Measurements from ENCODE around the gene STK11.

STK11 gene

DNA sequence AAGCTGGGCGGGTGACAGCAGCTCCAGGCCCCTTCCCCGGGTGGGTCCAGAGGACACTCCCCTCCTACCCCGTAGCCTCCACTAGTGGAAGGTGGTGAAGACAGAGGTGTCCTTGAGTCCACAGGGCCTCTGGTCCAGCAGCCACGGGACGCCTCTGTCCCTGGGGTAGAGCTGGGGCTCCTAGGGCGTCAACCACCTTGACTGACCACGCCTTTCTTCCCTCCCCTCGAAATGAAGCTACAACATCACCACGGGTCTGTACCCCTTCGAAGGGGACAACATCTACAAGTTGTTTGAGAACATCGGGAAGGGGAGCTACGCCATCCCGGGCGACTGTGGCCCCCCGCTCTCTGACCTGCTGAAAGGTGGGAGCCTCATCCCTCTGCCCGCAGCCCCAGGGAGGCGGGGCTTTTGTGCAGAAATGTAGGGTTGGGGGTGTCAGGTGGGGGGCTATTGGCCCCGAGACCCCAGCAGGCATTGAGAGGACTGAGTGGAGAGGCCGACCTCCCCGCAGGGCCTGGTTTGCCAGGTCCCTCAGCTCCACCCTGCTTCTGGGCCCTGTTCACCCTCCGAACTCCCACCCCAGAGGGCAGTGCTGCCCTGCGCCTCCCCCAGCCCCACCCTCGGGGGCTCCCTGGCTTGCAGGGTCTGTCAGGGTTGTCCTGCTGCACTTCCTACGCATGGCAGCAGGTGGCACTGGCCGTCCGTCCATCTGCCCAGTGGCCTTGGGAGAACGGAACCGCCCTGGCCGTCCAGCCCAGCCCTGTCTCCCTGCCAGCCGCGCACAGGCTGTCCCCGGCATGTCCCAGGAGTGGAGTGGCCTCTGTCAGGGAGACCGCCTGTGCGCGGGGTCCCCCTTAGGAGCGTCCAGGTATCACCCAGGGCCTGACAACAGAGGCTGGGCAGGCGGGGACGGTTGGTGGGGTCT, 15.7 kb downstream of the STK11 start:
- no CpG with 5 or more reads among the region's 38 CpGs for WGBS (ENCODE audit: insufficient coverage, insufficient read length)
- DNase-seq (ENCODE audit: low read depth, low spot score), result no peak
- peaks cover 10% of the 10 kb centered on the region; the same call in 1 of the 2 replicates for H3K36me3 ChIP-seq (ENCODE audit: control insufficient read depth, insufficient read depth, low read length)

DNA sequence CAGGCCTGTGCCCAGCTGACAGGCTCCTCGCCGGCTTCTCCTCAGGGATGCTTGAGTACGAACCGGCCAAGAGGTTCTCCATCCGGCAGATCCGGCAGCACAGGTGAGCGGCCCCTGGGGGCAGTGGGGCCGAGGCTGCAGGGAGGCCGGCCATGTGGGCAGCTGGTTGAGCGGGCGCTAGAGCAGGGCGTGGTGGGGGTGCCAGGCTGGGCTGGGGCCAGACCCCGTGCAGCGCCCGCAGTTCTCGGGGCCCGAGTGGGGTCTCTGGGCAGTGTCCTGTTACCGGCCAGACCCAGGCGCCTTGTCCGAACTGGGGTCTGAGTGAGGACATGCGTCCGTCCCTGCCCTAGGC, 16.3 kb downstream of the STK11 start:
- Histone ChIP-seq H3K4me1 (ENCODE audit: control insufficient read depth, insufficient read depth, low read length) (no peaks in the 10 kb centered on the region), H3K4me3 (ENCODE audit: low read length) (no peak overlapping the region), H3K9me3 (ENCODE audit: control insufficient read depth, insufficient read depth, low read length) (no peaks in the 10 kb centered on the region), H3K27me3 (ENCODE audit: control insufficient read depth, insufficient read depth, low read length) (no peaks in the 10 kb centered on the region), H3K27ac (ENCODE audit: low read length) (no peak overlapping the region), H3K36me3 (ENCODE audit: control insufficient read depth, insufficient read depth, low read length) (peaks cover 15% of the 10 kb centered on the region)
- no CpG with 5 or more reads among the region's 22 CpGs for WGBS (ENCODE audit: insufficient coverage, insufficient read length)
- DNase-seq (ENCODE audit: low read depth, low spot score), result no peak

More for the DNA sequence above, 15.7 kb downstream of the STK11 start:
- Histone ChIP-seq H3K9me3 (ENCODE audit: control insufficient read depth, insufficient read depth, low read length) (no peaks in the 10 kb centered on the region), H3K4me1 (ENCODE audit: control insufficient read depth, insufficient read depth, low read length) (no peaks in the 10 kb centered on the region), H3K4me3 (ENCODE audit: low read length) (no peak overlapping the region), H3K27ac (ENCODE audit: low read length) (no peak overlapping the region), H3K27me3 (ENCODE audit: control insufficient read depth, insufficient read depth, low read length) (no peaks in the 10 kb centered on the region)

DNA sequence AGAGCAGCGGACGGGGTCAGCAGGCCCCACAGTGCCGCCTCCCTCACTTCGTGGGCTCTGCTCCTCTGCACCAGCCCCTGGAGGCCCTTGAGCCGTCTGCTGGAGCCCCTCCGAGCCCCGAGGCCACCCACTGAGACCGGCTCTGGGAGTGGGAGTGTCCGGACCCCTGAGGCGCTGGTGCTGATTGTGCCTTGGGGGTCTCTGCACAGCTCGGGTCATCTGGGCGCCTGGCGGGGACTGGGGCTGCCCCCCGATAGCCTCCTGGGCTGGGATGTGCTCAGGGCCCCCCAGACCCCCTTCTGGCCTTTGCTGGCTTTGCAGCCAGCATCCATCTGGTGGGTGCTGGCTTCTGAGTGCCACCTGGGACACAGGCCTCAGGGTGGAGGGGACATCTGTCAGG, 16.8 kb downstream of the STK11 start:
- no CpG with 5 or more reads among the region's 14 CpGs for WGBS (ENCODE audit: insufficient coverage, insufficient read length)

DNA sequence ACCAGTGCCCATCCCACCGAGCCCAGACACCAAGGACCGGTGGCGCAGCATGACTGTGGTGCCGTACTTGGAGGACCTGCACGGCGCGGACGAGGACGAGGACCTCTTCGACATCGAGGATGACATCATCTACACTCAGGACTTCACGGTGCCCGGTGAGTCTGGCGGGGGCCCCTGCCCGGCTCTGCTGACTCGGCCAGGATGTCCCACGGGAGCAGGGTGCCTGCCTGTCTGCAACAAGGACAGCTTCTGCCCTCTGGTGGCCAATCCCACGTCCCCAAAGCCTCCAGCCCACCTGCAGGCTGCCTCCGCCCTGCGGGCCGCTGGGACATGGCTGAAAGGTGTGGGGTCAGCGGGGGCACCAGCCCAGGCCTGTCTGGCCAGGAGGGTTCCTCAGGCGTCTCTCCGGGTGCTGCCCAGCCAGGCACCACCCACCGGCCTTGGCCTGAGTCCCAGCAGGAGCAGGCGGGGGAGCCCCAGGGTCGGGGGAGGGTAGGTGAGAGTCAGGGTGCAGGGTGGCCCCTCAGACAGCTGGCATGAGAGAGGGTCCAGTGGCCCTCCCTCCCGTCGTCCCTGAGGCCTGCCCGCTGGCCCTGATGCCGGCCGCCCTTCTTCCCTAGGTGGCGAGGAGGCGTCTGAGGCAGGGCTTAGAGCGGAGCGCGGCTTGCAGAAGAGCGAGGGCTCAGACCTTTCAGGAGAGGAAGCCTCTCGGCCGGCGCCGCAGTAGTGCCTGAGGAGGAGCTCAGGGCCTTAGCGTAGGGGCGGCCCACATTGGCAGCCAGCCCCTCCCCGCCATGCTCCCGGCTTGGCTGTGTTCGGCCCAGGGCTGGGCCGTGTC, 17.7 kb downstream of the STK11 start:
- no CpG with 5 or more reads among the region's 48 CpGs for WGBS (ENCODE audit: insufficient coverage, insufficient read length)
- Histone ChIP-seq H3K9me3 (ENCODE audit: control insufficient read depth, insufficient read depth, low read length) (no peaks in the 10 kb centered on the region), H3K4me1 (ENCODE audit: control insufficient read depth, insufficient read depth, low read length) (no peaks in the 10 kb centered on the region), H3K27me3 (ENCODE audit: control insufficient read depth, insufficient read depth, low read length) (no peaks in the 10 kb centered on the region), H3K27ac (ENCODE audit: low read length) (no peak overlapping the region), H3K4me3 (ENCODE audit: low read length) (no peak overlapping the region), H3K36me3 (ENCODE audit: control insufficient read depth, insufficient read depth, low read length) (peaks cover 22% of the 10 kb centered on the region)
- no peak for DNase-seq (ENCODE audit: low read depth, low spot score)

More for the DNA sequence above, 16.8 kb downstream of the STK11 start:
- H3K36me3 ChIP-seq (ENCODE audit: control insufficient read depth, insufficient read depth, low read length), result peaks cover 15% of the 10 kb centered on the region
- no peak overlapping the region for H3K4me3 ChIP-seq (ENCODE audit: low read length)
- H3K9me3 ChIP-seq (ENCODE audit: control insufficient read depth, insufficient read depth, low read length), result no peaks in the 10 kb centered on the region
- H3K4me1 ChIP-seq (ENCODE audit: control insufficient read depth, insufficient read depth, low read length), result no peaks in the 10 kb centered on the region
- no peak overlapping the region for H3K27ac ChIP-seq (ENCODE audit: low read length)
- H3K27me3 ChIP-seq (ENCODE audit: control insufficient read depth, insufficient read depth, low read length), result no peaks in the 10 kb centered on the region
- DNase-seq (ENCODE audit: low read depth, low spot score), result no peak

DNA sequence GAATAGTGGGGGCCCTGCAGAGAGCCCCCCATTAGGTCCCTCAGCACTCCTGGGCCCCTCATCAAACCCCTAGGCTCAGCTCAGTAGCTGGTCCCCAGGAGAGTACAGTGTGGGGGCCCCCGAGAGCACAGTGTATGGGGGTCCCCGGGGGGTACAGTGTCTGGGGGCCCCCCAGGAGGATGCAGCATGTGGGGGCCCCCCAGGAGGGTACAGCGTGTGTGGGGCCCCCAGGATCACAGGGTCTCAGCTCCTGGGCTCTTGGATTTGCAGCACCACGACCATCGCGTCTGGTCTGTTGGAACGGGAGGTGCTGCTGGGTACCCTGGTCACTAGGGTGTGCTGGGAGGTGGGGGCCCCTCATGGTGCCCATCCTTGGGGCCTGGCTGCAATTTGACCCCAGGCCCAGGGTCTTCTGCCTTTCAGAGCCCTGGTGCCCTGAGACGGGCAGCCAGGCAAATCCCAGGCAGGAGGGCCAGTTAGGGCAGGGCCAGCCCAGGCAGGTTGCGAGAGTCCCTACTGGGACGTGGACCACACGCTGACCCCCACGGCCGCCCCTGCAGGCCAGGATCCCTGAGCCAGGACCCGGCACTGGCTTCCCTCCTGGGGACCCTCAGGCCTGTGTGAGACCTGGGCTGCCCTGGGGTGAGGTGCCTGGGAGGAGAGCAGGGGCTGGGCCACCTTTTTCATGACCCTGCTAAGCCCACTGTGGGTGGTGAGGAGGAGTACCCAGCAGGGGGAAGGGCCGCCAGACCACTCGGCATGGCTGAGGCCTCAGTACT, 18.7 kb downstream of the STK11 start:
- H3K4me1 ChIP-seq (ENCODE audit: control insufficient read depth, insufficient read depth, low read length), result no peaks in the 10 kb centered on the region

DNA sequence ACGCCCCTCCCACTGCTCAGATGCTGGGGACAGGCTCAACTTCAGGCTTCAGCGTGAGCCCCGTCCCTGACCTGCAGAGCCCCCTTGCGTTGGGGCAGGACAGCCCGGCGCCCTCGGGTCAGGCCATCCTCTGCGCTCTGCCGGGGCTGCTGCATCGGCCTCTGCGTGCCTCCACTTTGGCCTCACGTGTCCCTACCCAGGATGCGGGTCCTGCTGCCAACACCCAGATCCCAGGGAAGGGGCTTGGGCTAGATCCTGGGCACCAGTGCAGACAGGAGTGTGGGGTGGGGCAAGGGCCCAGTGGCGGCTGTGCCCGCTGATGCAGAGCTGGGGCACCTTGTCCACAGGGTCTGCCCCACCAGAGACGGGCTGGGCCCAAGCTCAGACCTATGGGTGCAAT, 19.3 kb downstream of the STK11 start:
- Histone ChIP-seq H3K36me3 (ENCODE audit: control insufficient read depth, insufficient read depth, low read length) (peaks cover 34% of the 10 kb centered on the region), H3K9me3 (ENCODE audit: control insufficient read depth, insufficient read depth, low read length) (no peaks in the 10 kb centered on the region), H3K27ac (ENCODE audit: low read length) (no peak overlapping the region), H3K27me3 (ENCODE audit: control insufficient read depth, insufficient read depth, low read length) (no peaks in the 10 kb centered on the region), H3K4me1 (ENCODE audit: control insufficient read depth, insufficient read depth, low read length) (no peaks in the 10 kb centered on the region), H3K4me3 (ENCODE audit: low read length) (no peak overlapping the region)
- WGBS (ENCODE audit: insufficient coverage, insufficient read length), result no CpG with 5 or more reads among the region's 16 CpGs
- DNase-seq (ENCODE audit: low read depth, low spot score), result no peak

More for the DNA sequence above, 18.7 kb downstream of the STK11 start:
- H3K4me3 ChIP-seq (ENCODE audit: low read length), result no peak overlapping the region
- H3K9me3 ChIP-seq (ENCODE audit: control insufficient read depth, insufficient read depth, low read length), result no peaks in the 10 kb centered on the region
- no peaks in the 10 kb centered on the region for H3K27me3 ChIP-seq (ENCODE audit: control insufficient read depth, insufficient read depth, low read length)
- peaks cover 28% of the 10 kb centered on the region for H3K36me3 ChIP-seq (ENCODE audit: control insufficient read depth, insufficient read depth, low read length)
- H3K27ac ChIP-seq (ENCODE audit: low read length), result no peak overlapping the region
- no CpG with 5 or more reads among the region's 16 CpGs for WGBS (ENCODE audit: insufficient coverage, insufficient read length)
- no peak for DNase-seq (ENCODE audit: low read depth, low spot score)

DNA sequence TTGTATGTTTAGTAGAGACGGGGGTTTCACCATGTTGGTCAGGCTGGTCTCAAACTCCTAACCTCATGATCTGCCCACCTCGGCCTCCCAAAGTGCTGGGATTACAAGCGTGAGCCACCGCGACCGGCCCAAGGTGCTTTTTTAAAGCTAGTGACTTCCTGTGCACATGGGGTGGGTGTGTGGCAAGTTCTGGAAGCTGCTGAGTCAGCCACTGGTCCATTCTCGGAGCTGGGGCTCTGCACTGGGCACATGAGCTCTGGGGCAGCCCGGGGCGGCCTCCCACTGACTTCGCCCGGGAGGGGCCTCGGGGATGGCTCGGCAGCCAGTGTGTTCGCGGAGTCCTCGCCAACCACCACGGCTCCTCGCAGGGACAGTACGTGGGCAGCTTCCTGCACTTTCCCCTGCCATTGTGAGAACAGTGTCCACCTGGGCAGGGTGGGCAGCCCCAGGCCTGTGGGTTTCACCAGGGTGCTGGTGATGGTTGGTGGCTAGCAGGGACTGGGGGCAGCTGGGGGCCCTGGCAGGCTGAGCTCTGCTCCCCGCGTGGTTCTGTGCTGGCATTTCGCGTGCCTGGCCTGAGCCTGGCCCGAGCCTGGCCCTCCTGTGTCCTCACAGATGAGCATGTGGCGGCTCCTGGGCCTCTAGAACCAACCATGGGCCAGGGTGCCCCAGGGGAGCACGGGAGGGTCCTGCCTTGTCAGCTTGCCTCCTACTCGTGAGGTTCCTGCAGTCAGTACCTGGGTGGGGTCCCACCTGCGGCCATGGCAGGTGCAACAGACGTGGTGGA, 20.1 kb downstream of the STK11 start:
- Histone ChIP-seq H3K36me3 (ENCODE audit: control insufficient read depth, insufficient read depth, low read length) (peaks cover 38% of the 10 kb centered on the region), H3K4me1 (ENCODE audit: control insufficient read depth, insufficient read depth, low read length) (no peaks in the 10 kb centered on the region; the same call in 1 of the 2 replicates), H3K27me3 (ENCODE audit: control insufficient read depth, insufficient read depth, low read length) (no peaks in the 10 kb centered on the region), H3K4me3 (ENCODE audit: low read length) (no peak overlapping the region), H3K27ac (ENCODE audit: low read length) (no peak overlapping the region), H3K9me3 (ENCODE audit: control insufficient read depth, insufficient read depth, low read length) (no peaks in the 10 kb centered on the region)
- DNase-seq (ENCODE audit: low read depth, low spot score), result no peak
- no CpG with 5 or more reads among the region's 29 CpGs for WGBS (ENCODE audit: insufficient coverage, insufficient read length)

DNA sequence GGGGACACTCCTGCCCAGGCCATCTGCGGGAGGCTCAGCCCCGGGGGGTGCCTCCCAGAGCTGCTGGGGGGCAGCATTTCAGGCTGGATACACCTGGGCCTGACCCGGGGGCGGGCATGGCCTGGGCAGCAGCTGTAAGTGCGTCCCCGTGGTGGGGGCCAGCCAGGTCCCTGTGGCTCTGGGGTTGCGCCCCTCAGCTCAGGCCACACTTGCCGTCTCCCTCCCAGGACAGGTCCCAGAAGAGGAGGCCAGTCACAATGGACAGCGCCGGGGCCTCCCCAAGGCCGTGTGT, 20.6 kb downstream of the STK11 start:
- H3K27ac ChIP-seq (ENCODE audit: low read length), result no peak overlapping the region
- H3K4me1 ChIP-seq (ENCODE audit: control insufficient read depth, insufficient read depth, low read length), result no peaks in the 10 kb centered on the region; the same call in 1 of the 2 replicates
- H3K27me3 ChIP-seq (ENCODE audit: control insufficient read depth, insufficient read depth, low read length), result no peaks in the 10 kb centered on the region
- no peaks in the 10 kb centered on the region for H3K9me3 ChIP-seq (ENCODE audit: control insufficient read depth, insufficient read depth, low read length)
- DNase-seq (ENCODE audit: low read depth, low spot score), result no peak
- H3K36me3 ChIP-seq (ENCODE audit: control insufficient read depth, insufficient read depth, low read length), result peaks cover 38% of the 10 kb centered on the region
- no CpG with 5 or more reads among the region's 11 CpGs for WGBS (ENCODE audit: insufficient coverage, insufficient read length)
- no peak overlapping the region for H3K4me3 ChIP-seq (ENCODE audit: low read length)

DNA sequence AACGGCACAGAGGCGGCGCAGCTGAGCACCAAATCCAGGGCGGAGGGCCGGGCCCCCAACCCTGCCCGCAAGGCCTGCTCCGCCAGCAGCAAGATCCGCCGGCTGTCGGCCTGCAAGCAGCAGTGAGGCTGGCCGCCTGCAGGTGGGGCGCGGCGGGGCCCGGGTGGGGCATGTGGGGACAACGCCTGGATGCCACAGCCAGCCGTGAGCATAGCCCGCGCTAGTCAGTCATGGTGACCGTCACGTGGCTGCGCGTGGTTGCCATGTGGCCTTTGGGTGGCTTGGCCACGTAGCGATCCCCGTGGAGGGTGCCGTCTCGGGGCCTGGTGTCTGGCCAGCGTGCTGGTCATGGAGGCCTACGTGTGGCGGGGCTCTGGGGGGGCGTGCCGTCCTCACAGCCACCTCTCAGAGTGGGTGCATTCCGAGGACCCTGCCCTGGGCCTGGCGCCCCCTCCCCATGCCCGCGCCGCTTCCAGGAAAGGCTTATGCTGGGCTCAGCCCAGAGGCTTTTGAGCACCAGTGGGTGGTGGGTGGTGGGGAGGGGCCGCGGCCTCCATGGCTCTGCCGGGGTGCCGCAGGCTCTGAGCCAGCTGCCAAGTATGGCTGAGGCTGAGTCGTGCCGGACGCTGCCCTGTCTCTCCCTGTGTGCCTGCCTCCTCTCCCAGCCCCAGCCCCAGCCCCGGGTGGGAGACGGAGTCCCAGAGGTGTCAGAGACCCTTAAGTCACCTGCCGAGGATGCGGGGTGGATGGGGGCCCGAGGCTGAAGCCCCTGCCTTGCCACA, 21.1 kb downstream of the STK11 start:
- Histone ChIP-seq H3K9me3 (ENCODE audit: control insufficient read depth, insufficient read depth, low read length) (no peaks in the 10 kb centered on the region), H3K4me1 (ENCODE audit: control insufficient read depth, insufficient read depth, low read length) (no peaks in the 10 kb centered on the region; the same call in 1 of the 2 replicates), H3K27me3 (ENCODE audit: control insufficient read depth, insufficient read depth, low read length) (no peaks in the 10 kb centered on the region), H3K36me3 (ENCODE audit: control insufficient read depth, insufficient read depth, low read length) (peaks cover 38% of the 10 kb centered on the region), H3K4me3 (ENCODE audit: low read length) (no peak overlapping the region), H3K27ac (ENCODE audit: low read length) (no peak overlapping the region)
- WGBS (ENCODE audit: insufficient coverage, insufficient read length), result no CpG with 5 or more reads among the region's 50 CpGs
- DNase-seq (ENCODE audit: low read depth, low spot score), result no peak
